ENCODE results near the gene ATP8B4. TPM values are rescaled to one million over a fixed set of nuclear protein-coding genes. Genes with fewer than 3 reads are reported as not detected.

ATP8B4 gene
- total RNA-seq, 4 donors from 2014 or later, result 2.0 to 9.8 (median 9.2) TPM

DNA sequence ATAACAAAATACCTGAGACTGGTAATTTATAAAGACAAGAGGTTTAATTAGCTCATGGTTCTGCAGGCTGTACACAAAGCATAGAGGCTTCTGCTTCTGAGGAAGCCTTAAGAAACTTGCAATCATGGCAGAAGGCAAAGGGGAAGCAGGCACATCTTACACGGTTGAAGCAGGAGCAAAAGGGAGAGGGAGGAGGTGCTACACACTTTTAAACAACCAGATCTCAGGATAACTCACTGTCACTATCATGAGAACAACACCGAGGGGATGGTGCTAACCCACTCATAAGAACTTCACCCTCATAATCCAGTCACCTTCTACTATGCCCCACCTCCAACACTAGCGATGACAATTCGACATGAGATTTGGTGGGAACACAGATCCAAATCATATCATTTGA lies 54.4 kb downstream of the ATP8B4 start:
- ATAC-seq, result no peak
- no peak overlapping the region for H3K4me3 ChIP-seq
- no peaks in the 10 kb centered on the region for H3K9me3 ChIP-seq
- no peaks in the 10 kb centered on the region for H3K36me3 ChIP-seq
- TF ChIP-seq POLR2A (IDR thresholded peaks at IDR 0.05) (no peak), EP300 (IDR thresholded peaks at IDR 0.05) (no peak), POLR2AphosphoS5 (IDR thresholded peaks at IDR 0.05) (no peak)
- TF ChIP-seq, protein P1, sequence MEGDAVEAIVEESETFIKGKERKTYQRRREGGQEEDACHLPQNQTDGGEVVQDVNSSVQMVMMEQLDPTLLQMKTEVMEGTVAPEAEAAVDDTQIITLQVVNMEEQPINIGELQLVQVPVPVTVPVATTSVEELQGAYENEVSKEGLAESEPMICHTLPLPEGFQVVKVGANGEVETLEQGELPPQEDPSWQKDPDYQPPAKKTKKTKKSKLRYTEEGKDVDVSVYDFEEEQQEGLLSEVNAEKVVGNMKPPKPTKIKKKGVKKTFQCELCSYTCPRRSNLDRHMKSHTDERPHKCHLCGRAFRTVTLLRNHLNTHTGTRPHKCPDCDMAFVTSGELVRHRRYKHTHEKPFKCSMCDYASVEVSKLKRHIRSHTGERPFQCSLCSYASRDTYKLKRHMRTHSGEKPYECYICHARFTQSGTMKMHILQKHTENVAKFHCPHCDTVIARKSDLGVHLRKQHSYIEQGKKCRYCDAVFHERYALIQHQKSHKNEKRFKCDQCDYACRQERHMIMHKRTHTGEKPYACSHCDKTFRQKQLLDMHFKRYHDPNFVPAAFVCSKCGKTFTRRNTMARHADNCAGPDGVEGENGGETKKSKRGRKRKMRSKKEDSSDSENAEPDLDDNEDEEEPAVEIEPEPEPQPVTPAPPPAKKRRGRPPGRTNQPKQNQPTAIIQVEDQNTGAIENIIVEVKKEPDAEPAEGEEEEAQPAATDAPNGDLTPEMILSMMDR (IDR thresholded peaks at IDR 0.05), result no peak
- H3K4me1 ChIP-seq, result peaks cover 0 to 6% (median 0%) of the 10 kb centered on the region in 3 donors
- no peaks in the 10 kb centered on the region for H3K27me3 ChIP-seq
- H3K27ac ChIP-seq, result no peak overlapping the region
- whole genome bisulfite sequencing, 2 donors (ENCODE audit: low coverage in 1 of 2), result 73 to 89% methylated on average over 4 of the region's 4 CpGs

DNA sequence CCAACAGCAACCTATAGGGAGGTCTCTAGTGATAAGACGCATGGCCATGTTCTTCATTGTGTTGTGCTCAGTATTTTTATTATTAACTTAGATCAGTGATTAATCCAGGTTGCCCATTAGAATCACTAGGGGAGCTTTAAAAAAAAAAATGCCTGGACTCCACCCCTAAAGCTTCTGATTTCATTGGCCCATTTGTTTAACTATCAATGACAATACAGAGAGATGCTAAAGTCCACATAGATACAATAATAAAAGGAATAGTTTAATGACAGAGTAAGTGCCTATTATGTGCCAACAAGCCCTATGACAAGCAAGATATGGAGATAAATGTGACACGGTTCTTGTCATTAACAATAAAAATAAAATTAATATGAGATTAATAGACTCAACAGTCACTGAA lies 55.8 kb downstream of the ATP8B4 start:
- no peaks in the 10 kb centered on the region for H3K36me3 ChIP-seq
- H3K4me3 ChIP-seq, result no peak overlapping the region
- no peaks in the 10 kb centered on the region for H3K27me3 ChIP-seq
- no peak for ATAC-seq
- H3K27ac ChIP-seq, result no peak overlapping the region
- peaks cover 0 to 21% (median 3%) of the 10 kb centered on the region in 3 donors for H3K4me1 ChIP-seq
- H3K9me3 ChIP-seq, result no peaks in the 10 kb centered on the region
- TF ChIP-seq POLR2AphosphoS5 (IDR thresholded peaks at IDR 0.05) (no peak), EP300 (IDR thresholded peaks at IDR 0.05) (no peak), POLR2A (IDR thresholded peaks at IDR 0.05) (no peak)
- TF ChIP-seq, protein P1 (IDR thresholded peaks at IDR 0.05), result no peak
- 73 to 92% methylated on average over 2 of the region's 2 CpGs for WGBS, 2 donors (ENCODE audit: low coverage in 1 of 2)

DNA sequence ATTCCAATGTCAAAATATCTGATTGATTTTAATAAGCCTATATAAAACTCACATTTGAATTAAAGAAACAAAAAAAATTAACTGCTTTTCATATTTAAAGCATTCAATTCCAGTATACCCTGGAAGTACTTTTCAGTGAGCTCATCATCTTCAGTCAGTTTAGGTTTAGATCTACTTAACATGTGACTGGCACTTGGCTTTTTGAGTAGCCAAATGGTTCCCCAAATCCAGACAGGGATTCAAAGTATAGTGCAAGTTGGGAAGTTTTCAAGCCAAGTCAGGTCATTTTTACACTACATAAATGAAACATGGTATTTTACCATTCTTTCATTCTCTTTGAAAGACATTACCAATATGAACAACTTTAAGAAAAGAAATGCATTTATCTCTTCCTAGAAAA lies 57.5 kb downstream of the ATP8B4 start:
- Histone ChIP-seq H3K4me1 (peaks cover 2 to 31% (median 3%) of the 10 kb centered on the region in 3 donors), H3K27me3 (no peaks in the 10 kb centered on the region), H3K9me3 (no peaks in the 10 kb centered on the region), H3K4me3 (no peak overlapping the region), H3K36me3 (no peaks in the 10 kb centered on the region), H3K27ac (no peak overlapping the region)
- no peak for ATAC-seq
- TF ChIP-seq, protein P1 (IDR thresholded peaks at IDR 0.05), result no peak
- TF ChIP-seq EP300 (IDR thresholded peaks at IDR 0.05) (no peak), POLR2AphosphoS5 (IDR thresholded peaks at IDR 0.05) (no peak)

DNA sequence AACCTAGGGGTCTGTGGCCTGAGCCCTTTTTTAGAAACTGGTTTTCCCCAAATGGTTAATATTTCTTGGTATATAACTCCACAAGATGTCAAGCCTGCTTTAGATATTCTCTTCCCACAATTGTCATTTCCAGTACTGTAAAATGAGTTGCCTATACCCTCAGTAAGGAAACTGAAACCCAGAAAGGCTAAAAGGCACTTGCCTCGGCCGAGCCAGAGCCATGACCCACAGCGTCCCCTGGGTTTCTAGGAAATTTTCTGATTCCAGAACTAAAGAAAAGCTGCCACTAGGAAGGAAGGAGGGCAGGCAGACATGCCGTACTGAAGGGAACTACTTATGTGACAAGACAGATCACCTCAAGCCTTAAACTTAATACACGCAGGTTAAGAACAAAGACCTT lies 59.1 kb downstream of the ATP8B4 start:
- Histone ChIP-seq H3K4me1 (peaks cover 2 to 46% (median 3%) of the 10 kb centered on the region in 3 donors), H3K27me3 (no peaks in the 10 kb centered on the region), H3K9me3 (no peaks in the 10 kb centered on the region), H3K27ac (no peak overlapping the region), H3K36me3 (no peaks in the 10 kb centered on the region), H3K4me3 (no peak overlapping the region)
- TF ChIP-seq, protein P1 (IDR thresholded peaks at IDR 0.05), result no peak
- TF ChIP-seq POLR2A (IDR thresholded peaks at IDR 0.05) (no peak), EP300 (IDR thresholded peaks at IDR 0.05) (no peak)
- 51 to 92% methylated on average over 2 to 4 of the region's 5 CpGs for WGBS, 2 donors (ENCODE audit: low coverage in 1 of 2)
- no peak for ATAC-seq

DNA sequence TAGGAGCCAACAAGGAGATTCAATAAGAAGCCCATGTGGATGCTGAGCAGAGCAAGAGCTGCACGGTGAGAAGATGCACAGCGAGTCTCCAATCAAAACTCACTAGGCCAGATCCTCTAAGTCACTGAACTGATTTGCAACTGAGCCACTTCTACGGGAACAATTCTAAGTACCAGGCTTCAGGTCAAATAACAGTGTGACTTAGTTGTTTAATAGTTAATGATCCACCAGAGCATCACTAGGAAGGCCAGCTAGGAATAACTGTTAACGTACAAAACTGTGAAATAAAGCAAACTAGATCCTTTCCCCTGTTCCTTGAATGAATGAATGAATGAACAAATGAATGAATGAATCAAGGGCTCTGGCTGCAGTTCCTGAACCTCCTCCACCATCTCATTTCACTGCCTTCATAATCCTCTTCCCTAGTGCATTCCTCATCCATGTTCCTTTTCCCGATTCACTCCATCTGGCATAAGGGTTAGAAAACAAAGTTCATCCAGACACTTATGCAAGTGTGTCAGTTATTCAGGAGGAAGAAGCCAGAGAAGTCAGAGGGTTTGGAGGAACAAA lies 59.7 kb downstream of the ATP8B4 start:
- no peaks in the 10 kb centered on the region for H3K9me3 ChIP-seq
- TF ChIP-seq, protein P1 (IDR thresholded peaks at IDR 0.05), result no peak
- TF ChIP-seq POLR2A (IDR thresholded peaks at IDR 0.05) (no peak), POLR2AphosphoS5 (IDR thresholded peaks at IDR 0.05) (no peak), EP300 (IDR thresholded peaks at IDR 0.05) (no peak)
- peaks cover 2 to 52% (median 3%) of the 10 kb centered on the region in 3 donors for H3K4me1 ChIP-seq
- H3K27ac ChIP-seq, result no peak overlapping the region
- no peak for ATAC-seq
- H3K36me3 ChIP-seq, result no peaks in the 10 kb centered on the region
- H3K27me3 ChIP-seq, result no peaks in the 10 kb centered on the region
- H3K4me3 ChIP-seq, result no peak overlapping the region
- WGBS, 2 donors (ENCODE audit: low coverage in 1 of 2), result 81 to 85% methylated on average over 5 of the region's 5 CpGs
